A673 (cell line): ENCODE data around the gene CMTM3. TPM values are rescaled to one million over a fixed set of nuclear protein-coding genes. Genes with fewer than 3 reads are reported as not detected.
"Not testable (repeated sequence)": the region's sequence is repeated elsewhere in the genome, so short reads cannot be mapped to it uniquely, and the experiment has no call there.

Experiments
- BruUV-seq: library from RNA; stranded (reverse); fragments of 400-500 nt; replicated peaks from 2 replicates; lab custom pipeline; 2021; lab: Mats Ljungman, UMichigan
- CTCF ChIA-PET: fragments of 300-600 bp; sonication (Branson Sonifier 250); formaldehyde crosslinking; loops from one replicate; lab custom pipeline; 2022; ENCODE audit warnings: antibody characterized with exemption; lab: Charles Lee
- POLR2A ChIA-PET: fragments of 300-600 bp; sonication (Branson Sonifier 250); formaldehyde crosslinking; loops from one replicate; lab custom pipeline; 2022; ENCODE audit warnings: antibody characterized with exemption; ENCODE audit not compliant: low non-redundant PET; lab: Charles Lee
- DNase-seq: peaks from one replicate; pipeline ENCODE4 v3.0.0-alpha.2; 2015; ENCODE audit warnings: low spot score
- H3K27ac ChIP-seq: fragments of 200-600 bp; sonication (generic); 2 replicates; pipeline ENCODE4 v1.5.1; 2016; ENCODE audit warnings: mixed run types, low read depth, mild to moderate bottlenecking, mixed read lengths, antibody characterized with exemption, low read length; ENCODE audit not compliant: poor library complexity, severe bottlenecking
- H3K27me3 ChIP-seq: fragments of 200-600 bp; sonication (generic); replicated peaks from 2 replicates; pipeline ENCODE4 v1.6.1; 2017; ENCODE audit warnings: mixed run types, low read depth, mild to moderate bottlenecking, mixed read lengths, antibody characterized with exemption, low read length; ENCODE audit not compliant: insufficient read depth, poor library complexity
- H3K36me3 ChIP-seq: fragments of 200-600 bp; sonication (generic); 2 replicates; pipeline ENCODE4 v1.6.1; 2016; ENCODE audit warnings: mixed run types, mild to moderate bottlenecking, mixed read lengths, antibody characterized with exemption, low read length; ENCODE audit not compliant: insufficient read depth, poor library complexity, severe bottlenecking
- H3K4me1 ChIP-seq: fragments of 200-600 bp; sonication (generic); 2 replicates; pipeline ENCODE4 v1.6.1; 2017; ENCODE audit warnings: mixed run types, mild to moderate bottlenecking, mixed read lengths, antibody characterized with exemption, low read length; ENCODE audit not compliant: insufficient read depth, poor library complexity, severe bottlenecking
- H3K4me3 ChIP-seq: fragments of 200-600 bp; sonication (generic); 2 replicates; pipeline ENCODE4 v1.5.1; 2016; ENCODE audit warnings: low read depth, mixed run types, mild to moderate bottlenecking, mixed read lengths, low read length; ENCODE audit not compliant: poor library complexity, severe bottlenecking
- H3K9me3 ChIP-seq: fragments of 200-600 bp; sonication (generic); 2 replicates; pipeline ENCODE4 v1.6.1; 2016; ENCODE audit warnings: mixed run types, low read depth, mild to moderate bottlenecking, mixed read lengths, antibody characterized with exemption, low read length; ENCODE audit not compliant: poor library complexity, severe bottlenecking
- CTCF ChIP-seq: fragments of 300-800, 200-600 bp; sonication (generic); conservative IDR thresholded peaks from 2 replicates; pipeline ENCODE4 v1.5.1; 2017; ENCODE audit warnings: low read depth, mild to moderate bottlenecking, antibody characterized with exemption, low read length, moderate library complexity, mixed read lengths
- EZH2 ChIP-seq: fragments of 200-600 bp; sonication (generic); IDR thresholded peaks from 2 replicates; pipeline ENCODE4 v1.6.1; 2017; ENCODE audit warnings: borderline replicate concordance, low read depth, mild to moderate bottlenecking, mixed read lengths, antibody characterized with exemption, low read length; ENCODE audit not compliant: poor library complexity, severe bottlenecking
- intact Hi-C: fragments of 100-400 bp; cut with micrococcal nuclease; formaldehyde crosslinking; loops from one replicate; pipeline ENCODE4 v1.10.0; 2022; ENCODE audit not compliant: unreplicated experiment
- total RNA-seq: library from RNA; stranded (reverse); gene quantifications from 2 replicates; pipeline ENCODE4 v1.2.3, GENCODE V29; 2021

CMTM3 gene
- total RNA-seq, 1 experiment from 2014 or later = 25.5 TPM

GRCh38 chr16:66609139-66609510, 4.6 kb downstream of the CMTM3 start:
- no peaks in the 10 kb centered on the region for H3K27me3 ChIP-seq
- H3K4me3 ChIP-seq = no peak overlapping the region
- no peak for DNase-seq
- H3K36me3 ChIP-seq = peaks cover 46% of the 10 kb centered on the region
- H3K4me1 ChIP-seq = peaks cover 12% of the 10 kb centered on the region
- intact Hi-C loops = loop anchor here (5.0 kb wide), 1 partner anchor 258 kb away; no protein-coding TSS in a partner anchor
- TF ChIP-seq EZH2 = no peak
- no peak for TF ChIP-seq CTCF
- BruUV-seq = no TSS peak
- ChIA-PET POLR2A (no interaction called here), CTCF (interaction anchor here (0.6 to 1.3 kb wide), 10 partner anchors 8 to 259 kb away, joined by 3 to 20 read pairs (median 3); no protein-coding TSS in a partner anchor)
- no peak overlapping the region for H3K27ac ChIP-seq
- no peaks in the 10 kb centered on the region for H3K9me3 ChIP-seq

GRCh38 chr16:66610111-66610820, 5.8 kb downstream of the CMTM3 start:
- no peak overlapping the region for H3K27ac ChIP-seq
- POLR2A ChIA-PET = no interaction called here
- no peak for DNase-seq
- H3K4me3 ChIP-seq = no peak overlapping the region
- TF ChIP-seq EZH2 = no peak
- no peaks in the 10 kb centered on the region for H3K9me3 ChIP-seq
- peaks cover 11% of the 10 kb centered on the region for H3K4me1 ChIP-seq
- intact Hi-C loops = no loop called here
- no TSS peak for BruUV-seq
- CTCF ChIA-PET = interaction anchor here (0.6 kb wide), 1 partner anchor 77 kb away, joined by 3 read pairs; no protein-coding TSS in a partner anchor
- no peaks in the 10 kb centered on the region for H3K27me3 ChIP-seq
- peaks cover 48% of the 10 kb centered on the region for H3K36me3 ChIP-seq

- H3K4me3 ChIP-seq, DNase-seq, H3K27ac ChIP-seq, H3K9me3 ChIP-seq, H3K4me1 ChIP-seq, intact Hi-C loops, H3K27me3 ChIP-seq, BruUV-seq: not testable (repeated sequence)
- POLR2A ChIA-PET = interaction anchor here (0.7 kb wide), 1 partner anchor 35 kb away, joined by 5 read pairs; no protein-coding TSS in a partner anchor
- H3K36me3 ChIP-seq = peaks cover 48% of the 10 kb centered on the region
- CTCF ChIA-PET = interaction anchor here (0.6 kb wide), 1 partner anchor 135 kb away, joined by 5 read pairs; no protein-coding TSS in a partner anchor
Observed at GRCh38 chr16:66611911-66612310, 7.4 kb downstream of the CMTM3 start.

GRCh38 chr16:66612422-66612821, 7.9 kb downstream of the CMTM3 start:
- Histone ChIP-seq H3K36me3 (peaks cover 48% of the 10 kb centered on the region), H3K4me1 (no peaks in the 10 kb centered on the region), H3K9me3 (no peaks in the 10 kb centered on the region), H3K27me3 (no peaks in the 10 kb centered on the region), H3K4me3 (no peak overlapping the region), H3K27ac (no peak overlapping the region)
- intact Hi-C loops = no loop called here
- ChIA-PET CTCF (no interaction called here), POLR2A (no interaction called here)
- DNase-seq = no peak
- BruUV-seq = no TSS peak
- no peak for TF ChIP-seq EZH2
- no peak for TF ChIP-seq CTCF
